Measurements from ENCODE around the gene DHX15. TPM values are rescaled to one million over a fixed set of nuclear protein-coding genes. Genes with fewer than 3 reads are reported as not detected.

The DHX15 gene
- total RNA-seq, 1 donor from 2014 or later: 130 TPM

GRCh38 chr4:24570574-24571236, 13.6 kb downstream of the DHX15 start:
- H3K36me3 Mint-ChIP-seq (ENCODE audit: low read depth, unreplicated experiment): peaks cover 21% of the 10 kb centered on the region

DNA sequence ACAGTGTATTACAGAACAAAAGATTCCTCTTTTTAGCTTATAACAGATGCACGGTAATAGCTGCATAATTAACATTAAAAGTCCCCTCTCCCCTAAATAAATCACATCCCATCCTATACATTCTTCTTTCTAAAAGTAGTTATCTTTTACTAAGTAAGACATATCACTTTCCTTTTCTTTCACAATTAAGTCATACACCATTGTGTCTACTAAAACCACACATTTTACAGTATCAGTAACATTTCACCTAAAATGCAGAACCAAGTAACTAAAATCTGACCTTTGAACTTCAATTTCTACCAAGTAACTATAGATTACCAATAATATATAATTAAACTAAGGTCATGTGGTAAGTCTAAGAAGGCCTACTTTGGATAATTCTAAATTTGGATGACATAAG, 14.2 kb downstream of the DHX15 start:
- H3K4me3 Mint-ChIP-seq (ENCODE audit: unreplicated experiment): no peak overlapping the region
- H3K9ac ChIP-seq (ENCODE audit: low read length): no peak overlapping the region
- FAIRE-seq (no peak), DNase-seq (ENCODE audit: low read depth) (no peak)
- peaks cover 20% of the 10 kb centered on the region for H3K36me3 Mint-ChIP-seq (ENCODE audit: low read depth, unreplicated experiment)
- H4K20me1 ChIP-seq (ENCODE audit: insufficient read depth, low read length): peaks cover 94% of the 10 kb centered on the region
- no peak overlapping the region for H3K27ac Mint-ChIP-seq (ENCODE audit: unreplicated experiment)
- no peaks in the 10 kb centered on the region for H3K27me3 ChIP-seq (ENCODE audit: insufficient read depth, low read length)
- H3K4me1 Mint-ChIP-seq (ENCODE audit: low read depth, unreplicated experiment): peaks cover 14% of the 10 kb centered on the region
- H3K27ac ChIP-seq (ENCODE audit: low read depth, low read length): no peak overlapping the region
- TF ChIP-seq, protein P1, sequence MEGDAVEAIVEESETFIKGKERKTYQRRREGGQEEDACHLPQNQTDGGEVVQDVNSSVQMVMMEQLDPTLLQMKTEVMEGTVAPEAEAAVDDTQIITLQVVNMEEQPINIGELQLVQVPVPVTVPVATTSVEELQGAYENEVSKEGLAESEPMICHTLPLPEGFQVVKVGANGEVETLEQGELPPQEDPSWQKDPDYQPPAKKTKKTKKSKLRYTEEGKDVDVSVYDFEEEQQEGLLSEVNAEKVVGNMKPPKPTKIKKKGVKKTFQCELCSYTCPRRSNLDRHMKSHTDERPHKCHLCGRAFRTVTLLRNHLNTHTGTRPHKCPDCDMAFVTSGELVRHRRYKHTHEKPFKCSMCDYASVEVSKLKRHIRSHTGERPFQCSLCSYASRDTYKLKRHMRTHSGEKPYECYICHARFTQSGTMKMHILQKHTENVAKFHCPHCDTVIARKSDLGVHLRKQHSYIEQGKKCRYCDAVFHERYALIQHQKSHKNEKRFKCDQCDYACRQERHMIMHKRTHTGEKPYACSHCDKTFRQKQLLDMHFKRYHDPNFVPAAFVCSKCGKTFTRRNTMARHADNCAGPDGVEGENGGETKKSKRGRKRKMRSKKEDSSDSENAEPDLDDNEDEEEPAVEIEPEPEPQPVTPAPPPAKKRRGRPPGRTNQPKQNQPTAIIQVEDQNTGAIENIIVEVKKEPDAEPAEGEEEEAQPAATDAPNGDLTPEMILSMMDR (IDR thresholded peaks at IDR 0.05; ENCODE audit: insufficient read depth, low read depth, low read length): no peak
- no peak for TF ChIP-seq EZH2 (IDR thresholded peaks at IDR 0.05; ENCODE audit: insufficient read depth, low read length)
- no peaks in the 10 kb centered on the region for H3K27me3 Mint-ChIP-seq (ENCODE audit: low read depth, unreplicated experiment)
- H3K79me2 ChIP-seq (ENCODE audit: insufficient read depth, low read length): peaks cover 100% of the 10 kb centered on the region
- H2AFZ ChIP-seq (ENCODE audit: low read depth, low read length): no peak overlapping the region
- H3K36me3 ChIP-seq (ENCODE audit: insufficient read depth, low read length): peaks cover 25% of the 10 kb centered on the region
- H3K9me3 ChIP-seq (ENCODE audit: insufficient read depth, low read depth, low read length): no peaks in the 10 kb centered on the region
- no peak overlapping the region for H3K4me3 ChIP-seq (ENCODE audit: insufficient read depth, low read depth, low read length)
- no peak overlapping the region for H3K4me2 ChIP-seq (ENCODE audit: low read length)
- H3K4me1 ChIP-seq (ENCODE audit: insufficient read depth, low read length): no peaks in the 10 kb centered on the region
- H3K9me3 Mint-ChIP-seq (ENCODE audit: unreplicated experiment): no peaks in the 10 kb centered on the region

More at GRCh38 chr4:24570574-24571236, 13.6 kb downstream of the DHX15 start:
- H3K27ac ChIP-seq (ENCODE audit: low read depth, low read length): no peak overlapping the region
- Mint-ChIP-seq H3K9me3 (ENCODE audit: unreplicated experiment) (no peaks in the 10 kb centered on the region), H3K4me3 (ENCODE audit: unreplicated experiment) (no peak overlapping the region), H3K27me3 (ENCODE audit: low read depth, unreplicated experiment) (no peaks in the 10 kb centered on the region), H3K27ac (ENCODE audit: unreplicated experiment) (no peak overlapping the region), H3K4me1 (ENCODE audit: low read depth, unreplicated experiment) (peaks cover 8% of the 10 kb centered on the region)
- peaks cover 94% of the 10 kb centered on the region for H4K20me1 ChIP-seq (ENCODE audit: insufficient read depth, low read length)
- H3K4me3 ChIP-seq (ENCODE audit: insufficient read depth, low read depth, low read length): no peak overlapping the region
- peaks cover 29% of the 10 kb centered on the region for H3K36me3 ChIP-seq (ENCODE audit: insufficient read depth, low read length)
- DNase-seq (ENCODE audit: low read depth): no peak
- H3K4me1 ChIP-seq (ENCODE audit: insufficient read depth, low read length): no peaks in the 10 kb centered on the region
- no peak overlapping the region for H2AFZ ChIP-seq (ENCODE audit: low read depth, low read length)
- no peak overlapping the region for H3K4me2 ChIP-seq (ENCODE audit: low read length)
- FAIRE-seq: no peak
- no peak overlapping the region for H3K9ac ChIP-seq (ENCODE audit: low read length)
- H3K9me3 ChIP-seq (ENCODE audit: insufficient read depth, low read depth, low read length): no peaks in the 10 kb centered on the region
- TF ChIP-seq, protein P1 (IDR thresholded peaks at IDR 0.05; ENCODE audit: insufficient read depth, low read depth, low read length): no peak
- TF ChIP-seq EZH2 (IDR thresholded peaks at IDR 0.05; ENCODE audit: insufficient read depth, low read length): no peak
- no peaks in the 10 kb centered on the region for H3K27me3 ChIP-seq (ENCODE audit: insufficient read depth, low read length)
- peaks cover 100% of the 10 kb centered on the region for H3K79me2 ChIP-seq (ENCODE audit: insufficient read depth, low read length)

GRCh38 chr4:24569662-24570061, 14.7 kb downstream of the DHX15 start:
- no peak overlapping the region for H2AFZ ChIP-seq (ENCODE audit: low read depth, low read length)
- no peak overlapping the region for H3K9ac ChIP-seq (ENCODE audit: low read length)
- peaks cover 94% of the 10 kb centered on the region for H4K20me1 ChIP-seq (ENCODE audit: insufficient read depth, low read length)
- H3K4me2 ChIP-seq (ENCODE audit: low read length): no peak overlapping the region
- H3K27ac ChIP-seq (ENCODE audit: low read depth, low read length): no peak overlapping the region
- DNase-seq (ENCODE audit: low read depth) (no peak), FAIRE-seq (no peak)
- H3K9me3 Mint-ChIP-seq (ENCODE audit: unreplicated experiment): no peaks in the 10 kb centered on the region
- H3K27me3 Mint-ChIP-seq (ENCODE audit: low read depth, unreplicated experiment): no peaks in the 10 kb centered on the region
- peaks cover 18% of the 10 kb centered on the region for H3K4me1 Mint-ChIP-seq (ENCODE audit: low read depth, unreplicated experiment)
- H3K36me3 Mint-ChIP-seq (ENCODE audit: low read depth, unreplicated experiment): peaks cover 20% of the 10 kb centered on the region
- no peak for TF ChIP-seq EZH2 (IDR thresholded peaks at IDR 0.05; ENCODE audit: insufficient read depth, low read length)
- TF ChIP-seq, protein P1 (IDR thresholded peaks at IDR 0.05; ENCODE audit: insufficient read depth, low read depth, low read length): no peak
- no peaks in the 10 kb centered on the region for H3K27me3 ChIP-seq (ENCODE audit: insufficient read depth, low read length)
- H3K9me3 ChIP-seq (ENCODE audit: insufficient read depth, low read depth, low read length): no peaks in the 10 kb centered on the region
- H3K36me3 ChIP-seq (ENCODE audit: insufficient read depth, low read length): peaks cover 20% of the 10 kb centered on the region
- no peaks in the 10 kb centered on the region for H3K4me1 ChIP-seq (ENCODE audit: insufficient read depth, low read length)
- H3K27ac Mint-ChIP-seq (ENCODE audit: unreplicated experiment): no peak overlapping the region
- no peak overlapping the region for H3K4me3 Mint-ChIP-seq (ENCODE audit: unreplicated experiment)
- no peak overlapping the region for H3K4me3 ChIP-seq (ENCODE audit: insufficient read depth, low read depth, low read length)
- peaks cover 100% of the 10 kb centered on the region for H3K79me2 ChIP-seq (ENCODE audit: insufficient read depth, low read length)

Data from astrocyte (in vitro differentiated cells and primary cell).